ENCODE measurements around the gene ORMDL3. TPM values are rescaled to one million over a fixed set of nuclear protein-coding genes. Genes with fewer than 3 reads are reported as not detected.

ORMDL3 gene
- polyA plus RNA-seq, 4 donors, result 60.7 to 75.3 (median 72.0) TPM

DNA sequence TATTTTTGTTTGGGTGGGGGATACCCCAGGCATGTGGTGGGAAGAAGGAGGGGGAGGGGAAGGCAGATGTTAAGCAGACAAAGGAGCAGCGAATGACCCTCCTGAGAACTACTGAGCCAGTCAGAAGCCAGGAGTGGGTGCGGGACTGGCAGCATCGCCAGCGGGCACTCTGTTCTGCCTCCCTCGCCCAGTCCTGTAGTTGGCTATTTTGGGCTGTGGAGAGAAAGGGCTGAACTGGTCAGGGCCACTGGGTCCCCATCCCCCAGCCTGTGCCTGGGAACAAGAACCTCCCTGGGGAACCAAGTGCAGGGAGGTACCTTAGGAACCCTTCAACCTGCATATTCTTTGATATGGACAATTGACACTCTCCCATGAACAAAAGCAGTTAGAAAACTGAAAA, 6.5 kb upstream of the ORMDL3 start:
- DNase-seq (no peak), FAIRE-seq (no peak)
- H3K4me1 ChIP-seq (ENCODE audit: control insufficient read depth in 3 of 3, insufficient read depth in 2 of 3, low read depth in 1 of 3, low read length in 2 of 3), result peaks cover 0 to 2% (median 0%) of the 10 kb centered on the region in 3 donors
- no peak overlapping the region for H3K27ac ChIP-seq (ENCODE audit: low read depth in 1 of 3, low read length in 2 of 3)
- no peaks in the 10 kb centered on the region for H3K27me3 ChIP-seq (ENCODE audit: control insufficient read depth in 3 of 3, insufficient read depth in 3 of 3, low read length in 3 of 3)
- no peak overlapping the region for H3K4me3 ChIP-seq (ENCODE audit: low read depth in 1 of 3, low read length in 3 of 3)
- peaks cover 0 to 2% (median 0%) of the 10 kb centered on the region in 3 donors for H3K36me3 ChIP-seq (ENCODE audit: control insufficient read depth in 3 of 3, insufficient read depth in 2 of 3, low read depth in 1 of 3, low read length in 3 of 3)
- 85 to 95% (median 87%) methylated on average over 5 of the region's 5 CpGs for WGBS, 3 donors
- no peaks in the 10 kb centered on the region for H3K9me3 ChIP-seq (ENCODE audit: control insufficient read depth in 2 of 2, insufficient read depth in 1 of 2, low read depth in 1 of 2, low read length in 1 of 2)

DNA sequence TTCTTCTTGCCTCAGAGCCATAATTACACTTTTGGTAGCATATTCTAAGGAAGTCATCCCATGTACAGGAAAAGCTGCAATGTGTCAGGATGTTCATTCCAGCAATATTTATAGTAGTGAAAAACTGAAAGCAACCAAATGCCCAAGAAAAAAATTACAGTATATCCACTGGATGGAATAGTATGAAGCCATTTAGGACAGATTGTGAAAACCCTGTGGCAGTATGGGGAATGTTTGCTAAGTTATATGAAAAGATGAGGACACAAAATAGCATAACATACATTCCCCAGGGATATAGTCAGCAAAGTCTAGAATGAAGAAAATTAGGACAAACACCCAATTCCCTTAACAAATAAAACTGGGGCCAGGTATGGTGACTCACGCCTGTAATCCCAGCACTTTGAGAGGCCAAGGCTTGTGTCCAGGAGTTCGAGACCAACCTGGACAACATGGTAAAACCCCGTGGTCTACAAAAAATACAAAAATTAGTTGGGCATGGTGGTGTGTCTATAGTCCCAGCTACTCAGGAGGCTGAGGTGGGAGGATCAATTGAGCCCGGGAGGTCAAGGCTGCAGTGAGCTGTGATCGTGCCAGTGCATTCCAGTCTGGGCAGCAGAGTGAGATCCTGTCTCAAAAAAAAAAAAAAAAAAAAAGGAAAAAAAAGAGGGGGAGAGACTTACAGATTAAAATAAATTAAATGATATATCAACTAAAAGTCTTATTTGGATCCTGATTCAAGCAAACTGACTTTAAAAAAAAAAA, 2.4 kb upstream of the ORMDL3 start:
- Histone ChIP-seq H3K27ac (ENCODE audit: low read depth in 1 of 3, low read length in 2 of 3) (peak overlapping the region in 2 of 3 donors; percentile 32 to 44), H3K27me3 (ENCODE audit: control insufficient read depth in 3 of 3, insufficient read depth in 3 of 3, low read length in 3 of 3) (no peaks in the 10 kb centered on the region)

DNA sequence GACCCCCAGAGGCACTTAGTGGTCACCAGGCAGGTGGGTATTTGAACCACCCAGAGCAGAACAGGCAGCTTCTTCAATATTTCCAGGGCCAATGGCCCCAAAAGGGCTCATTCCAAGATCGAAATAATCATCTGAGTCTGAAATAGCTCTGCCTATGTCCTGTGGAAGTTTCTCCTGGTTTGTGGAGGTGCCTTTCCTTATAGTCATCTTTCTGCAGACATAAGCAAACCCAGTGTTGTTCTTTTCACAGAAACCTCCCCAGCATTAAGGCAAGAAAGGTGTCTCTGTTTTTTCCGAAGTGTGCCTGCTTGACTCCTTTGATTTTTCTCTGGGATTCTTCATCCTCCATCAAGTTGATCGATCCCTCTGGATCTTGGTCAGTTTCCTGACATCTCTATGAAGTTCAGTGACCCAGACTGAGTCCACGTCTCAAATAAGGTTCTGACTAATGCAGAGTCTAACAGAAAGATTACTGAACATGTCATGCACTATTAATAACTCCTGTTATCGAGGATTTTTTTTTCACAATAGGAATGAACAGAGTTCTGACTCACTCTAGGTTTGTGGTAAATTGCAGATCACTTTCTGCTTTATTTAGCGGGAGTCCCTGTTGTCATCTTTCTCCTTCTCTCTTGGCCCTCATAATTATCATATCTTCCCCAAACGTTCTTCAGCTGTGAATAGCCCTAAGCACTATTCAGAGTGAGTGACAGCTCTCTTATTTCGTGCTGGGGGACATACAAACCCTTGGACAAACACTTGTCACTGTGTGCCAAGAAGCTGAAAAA, 1.7 kb upstream of the ORMDL3 start:
- WGBS, 3 donors, result 51 to 59% (median 54%) methylated on average over 8 of the region's 8 CpGs
- no peaks in the 10 kb centered on the region for H3K27me3 ChIP-seq (ENCODE audit: control insufficient read depth in 3 of 3, insufficient read depth in 3 of 3, low read length in 3 of 3)
- H3K4me1 ChIP-seq (ENCODE audit: control insufficient read depth in 3 of 3, insufficient read depth in 2 of 3, low read depth in 1 of 3, low read length in 2 of 3), result peaks cover 3 to 35% (median 9%) of the 10 kb centered on the region in 3 donors
- H3K9me3 ChIP-seq (ENCODE audit: control insufficient read depth in 2 of 2, insufficient read depth in 1 of 2, low read depth in 1 of 2, low read length in 1 of 2), result no peaks in the 10 kb centered on the region
- H3K4me3 ChIP-seq (ENCODE audit: low read depth in 1 of 3, low read length in 3 of 3), result no peak overlapping the region
- H3K27ac ChIP-seq (ENCODE audit: low read depth in 1 of 3, low read length in 2 of 3), result peak overlapping the region; percentile 89 to 98 (median 89)
- peaks cover 0 to 16% (median 0%) of the 10 kb centered on the region in 3 donors for H3K36me3 ChIP-seq (ENCODE audit: control insufficient read depth in 3 of 3, insufficient read depth in 2 of 3, low read depth in 1 of 3, low read length in 3 of 3)
- no peak for FAIRE-seq
- peak in 1 of 2 donors; percentile 63 for DNase-seq

More for the DNA sequence above, 2.4 kb upstream of the ORMDL3 start:
- WGBS, 3 donors, result 94% methylated on average over 5 of the region's 5 CpGs
- H3K4me3 ChIP-seq (ENCODE audit: low read depth in 1 of 3, low read length in 3 of 3), result no peak overlapping the region
- no peaks in the 10 kb centered on the region for H3K9me3 ChIP-seq (ENCODE audit: control insufficient read depth in 2 of 2, insufficient read depth in 1 of 2, low read depth in 1 of 2, low read length in 1 of 2)
- no peak for FAIRE-seq
- peaks cover 3 to 28% (median 7%) of the 10 kb centered on the region in 3 donors for H3K4me1 ChIP-seq (ENCODE audit: control insufficient read depth in 3 of 3, insufficient read depth in 2 of 3, low read depth in 1 of 3, low read length in 2 of 3)
- H3K36me3 ChIP-seq (ENCODE audit: control insufficient read depth in 3 of 3, insufficient read depth in 2 of 3, low read depth in 1 of 3, low read length in 3 of 3), result peaks cover 0 to 10% (median 0%) of the 10 kb centered on the region in 3 donors
- DNase-seq, result no peak

DNA sequence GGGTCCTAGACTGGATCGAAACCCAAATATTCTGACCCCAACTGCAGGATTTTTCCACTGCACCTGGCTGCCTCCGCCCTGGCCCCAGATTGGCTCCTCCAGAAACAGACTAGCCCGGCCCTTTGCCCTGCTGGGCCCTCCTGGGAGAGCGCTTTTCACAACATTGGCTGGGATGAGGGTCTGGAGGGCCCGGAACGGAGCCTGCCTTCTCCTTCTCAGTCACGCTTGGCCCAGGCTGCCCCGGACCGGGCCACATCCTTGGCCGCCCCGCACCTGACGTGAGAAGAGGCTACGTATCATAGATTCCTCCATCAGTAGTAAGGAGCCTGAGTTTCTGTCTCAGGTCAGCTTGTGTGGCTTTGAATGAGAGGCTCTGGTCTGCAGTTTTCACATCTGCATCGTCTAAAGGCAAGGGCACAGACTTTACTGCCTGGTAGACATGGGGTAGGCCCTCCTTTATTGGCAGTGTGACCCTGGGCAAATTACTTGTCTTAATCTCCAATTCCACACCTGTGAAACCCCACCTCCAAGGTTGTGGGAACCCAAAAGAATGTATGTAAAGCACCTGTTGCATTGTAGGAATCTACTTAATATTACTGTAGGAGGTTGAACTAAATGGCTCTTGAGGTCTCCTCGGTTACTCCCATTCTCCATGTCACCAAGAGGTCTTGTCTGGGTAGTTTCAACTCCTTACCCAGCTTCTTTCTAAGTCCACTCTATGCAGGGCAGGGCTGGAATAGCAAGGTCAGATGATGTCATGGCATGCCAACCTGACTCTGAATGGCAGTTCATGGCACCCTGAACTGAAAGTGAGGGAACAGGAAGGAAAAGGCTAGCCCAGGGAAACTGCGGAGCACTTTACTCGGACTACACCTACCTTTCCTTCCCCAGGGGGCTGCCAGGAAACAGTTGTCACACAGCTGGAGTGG, 792 bp upstream of the ORMDL3 start:
- H3K27me3 ChIP-seq (ENCODE audit: control insufficient read depth in 3 of 3, insufficient read depth in 3 of 3, low read length in 3 of 3), result no peaks in the 10 kb centered on the region
- FAIRE-seq, result no peak
- H3K4me3 ChIP-seq (ENCODE audit: low read depth in 1 of 3, low read length in 3 of 3), result peak overlapping the region; percentile 38 to 93 (median 89)
- H3K27ac ChIP-seq (ENCODE audit: low read depth in 1 of 3, low read length in 2 of 3), result peak overlapping the region; percentile 89 to 98 (median 89)
- H3K9me3 ChIP-seq (ENCODE audit: control insufficient read depth in 2 of 2, insufficient read depth in 1 of 2, low read depth in 1 of 2, low read length in 1 of 2), result no peaks in the 10 kb centered on the region
- 15 to 30% (median 23%) methylated on average over 17 of the region's 17 CpGs for WGBS, 3 donors
- DNase-seq, result peak; percentile 58 to 78
- peaks cover 3 to 43% (median 9%) of the 10 kb centered on the region in 3 donors for H3K4me1 ChIP-seq (ENCODE audit: control insufficient read depth in 3 of 3, insufficient read depth in 2 of 3, low read depth in 1 of 3, low read length in 2 of 3)
- peaks cover 0 to 25% (median 5%) of the 10 kb centered on the region in 3 donors for H3K36me3 ChIP-seq (ENCODE audit: control insufficient read depth in 3 of 3, insufficient read depth in 2 of 3, low read depth in 1 of 3, low read length in 3 of 3)

DNA sequence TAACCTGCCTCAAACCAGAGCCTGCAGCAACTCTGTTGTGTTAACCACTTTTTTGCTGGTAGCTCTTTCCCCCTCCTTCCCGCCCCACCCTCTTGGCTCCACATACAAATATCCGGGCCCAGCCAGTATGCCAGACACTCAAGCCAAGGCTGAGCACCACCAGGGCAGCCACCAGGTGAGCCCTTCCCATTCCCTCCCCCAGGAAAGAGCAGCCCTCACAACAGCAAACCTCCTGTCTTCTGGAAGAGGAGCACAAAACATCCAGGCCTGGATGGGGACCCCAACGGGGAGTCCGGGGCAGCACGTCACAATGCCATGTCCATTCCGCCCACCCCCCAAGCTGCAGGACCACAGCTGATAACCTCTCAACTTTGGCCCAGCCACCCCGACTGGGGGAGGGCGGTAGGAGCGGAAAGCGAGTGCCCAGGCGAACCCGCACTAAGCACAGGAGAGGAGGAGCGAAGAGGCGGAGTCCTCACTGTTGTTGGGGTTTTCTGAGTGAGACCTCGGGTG, 757 bp downstream of the ORMDL3 start:
- H3K27ac ChIP-seq (ENCODE audit: low read depth in 1 of 3, low read length in 2 of 3), result peak overlapping the region; percentile 89 to 91 (median 89)
- 0 to 1% (median 1%) methylated on average over 12 to 15 of the region's 15 CpGs for WGBS, 3 donors
- DNase-seq, result peak; percentile 59 to 79
- H3K36me3 ChIP-seq (ENCODE audit: control insufficient read depth in 3 of 3, insufficient read depth in 2 of 3, low read depth in 1 of 3, low read length in 3 of 3), result peaks cover 4 to 40% (median 17%) of the 10 kb centered on the region in 3 donors
- no peaks in the 10 kb centered on the region for H3K9me3 ChIP-seq (ENCODE audit: control insufficient read depth in 2 of 2, insufficient read depth in 1 of 2, low read depth in 1 of 2, low read length in 1 of 2)
- peaks cover 3 to 55% (median 9%) of the 10 kb centered on the region in 3 donors for H3K4me1 ChIP-seq (ENCODE audit: control insufficient read depth in 3 of 3, insufficient read depth in 2 of 3, low read depth in 1 of 3, low read length in 2 of 3)
- FAIRE-seq, result no peak
- no peaks in the 10 kb centered on the region for H3K27me3 ChIP-seq (ENCODE audit: control insufficient read depth in 3 of 3, insufficient read depth in 3 of 3, low read length in 3 of 3)
- peak overlapping the region; percentile 87 to 93 (median 89) for H3K4me3 ChIP-seq (ENCODE audit: low read depth in 1 of 3, low read length in 3 of 3)

DNA sequence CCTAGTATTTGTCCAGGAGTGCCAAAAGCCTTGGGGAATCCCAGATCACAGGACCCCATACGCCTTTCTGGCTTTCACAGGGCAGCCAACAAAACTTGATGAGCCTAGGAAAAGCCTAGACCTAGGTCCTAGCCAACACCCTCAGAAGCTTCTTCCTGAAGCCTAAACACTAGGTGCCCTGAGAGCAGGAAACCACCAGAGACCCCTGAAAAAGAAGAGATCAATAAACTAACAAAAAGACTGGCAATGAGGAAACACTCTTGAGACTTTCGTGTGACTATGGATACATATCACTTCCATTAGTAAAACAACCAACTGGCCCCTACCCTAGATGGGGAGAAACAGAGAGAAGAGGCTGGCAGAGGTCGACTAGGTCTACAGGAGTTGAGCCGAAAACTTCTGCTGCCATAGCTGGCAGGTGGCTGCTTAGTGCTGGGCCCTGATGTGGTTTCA, 1.2 kb downstream of the ORMDL3 start:
- FAIRE-seq (no peak), DNase-seq (no peak)
- Histone ChIP-seq H3K27me3 (ENCODE audit: control insufficient read depth in 3 of 3, insufficient read depth in 3 of 3, low read length in 3 of 3) (no peaks in the 10 kb centered on the region), H3K4me3 (ENCODE audit: low read depth in 1 of 3, low read length in 3 of 3) (peak overlapping the region; percentile 87 to 93 (median 89)), H3K9me3 (ENCODE audit: control insufficient read depth in 2 of 2, insufficient read depth in 1 of 2, low read depth in 1 of 2, low read length in 1 of 2) (no peaks in the 10 kb centered on the region), H3K36me3 (ENCODE audit: control insufficient read depth in 3 of 3, insufficient read depth in 2 of 3, low read depth in 1 of 3, low read length in 3 of 3) (peaks cover 4 to 45% (median 18%) of the 10 kb centered on the region in 3 donors), H3K27ac (ENCODE audit: low read depth in 1 of 3, low read length in 2 of 3) (peak overlapping the region; percentile 89 to 91 (median 89)), H3K4me1 (ENCODE audit: control insufficient read depth in 3 of 3, insufficient read depth in 2 of 3, low read depth in 1 of 3, low read length in 2 of 3) (peaks cover 3 to 59% (median 9%) of the 10 kb centered on the region in 3 donors)
- 12 to 28% (median 13%) methylated on average over 4 of the region's 4 CpGs for WGBS, 3 donors

DNA sequence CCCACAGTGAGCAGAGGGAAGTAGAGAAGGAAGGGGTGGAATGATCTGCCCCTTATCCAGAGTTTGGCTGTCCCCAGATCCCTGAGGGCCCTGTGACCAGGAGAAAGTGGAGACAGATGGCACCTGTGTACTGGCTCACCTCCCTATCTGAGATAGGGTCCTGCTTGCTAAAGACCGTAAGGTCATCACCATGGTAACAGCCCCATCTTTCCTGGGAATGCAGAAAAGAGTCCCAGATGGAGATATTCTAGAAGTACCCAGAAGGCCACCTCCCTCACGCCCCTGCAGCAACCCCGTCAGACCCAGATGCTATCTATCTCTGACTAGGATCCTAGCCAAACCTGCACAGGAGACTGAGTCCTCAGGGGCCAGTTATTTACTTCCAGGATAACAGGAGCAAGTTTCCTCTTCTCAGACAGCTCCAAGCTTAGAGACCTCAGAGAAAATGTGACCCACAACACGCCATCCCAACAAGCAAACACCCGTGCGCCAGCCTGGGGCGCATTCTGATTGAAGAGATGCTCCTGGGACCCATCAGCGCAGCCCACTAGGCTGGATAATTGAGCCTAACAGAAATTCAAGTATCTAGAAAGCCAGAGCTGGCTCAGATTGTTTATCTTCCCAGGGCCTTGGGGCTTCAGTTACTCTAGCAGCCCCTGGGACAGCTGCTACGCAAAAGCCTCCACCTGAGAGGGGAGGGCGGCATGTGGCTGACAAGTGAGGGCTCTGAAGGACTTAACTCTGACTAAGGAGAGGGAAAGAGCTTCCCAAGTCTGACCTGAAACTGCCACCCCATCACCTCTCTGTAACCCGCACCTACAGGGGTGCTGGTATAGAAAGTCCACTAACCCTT, 1.9 kb downstream of the ORMDL3 start:
- Histone ChIP-seq H3K9me3 (ENCODE audit: control insufficient read depth in 2 of 2, insufficient read depth in 1 of 2, low read depth in 1 of 2, low read length in 1 of 2) (no peaks in the 10 kb centered on the region), H3K4me1 (ENCODE audit: control insufficient read depth in 3 of 3, insufficient read depth in 2 of 3, low read depth in 1 of 3, low read length in 2 of 3) (peaks cover 3 to 66% (median 12%) of the 10 kb centered on the region in 3 donors), H3K4me3 (ENCODE audit: low read depth in 1 of 3, low read length in 3 of 3) (peak overlapping the region in 2 of 3 donors; percentile 89 to 93), H3K27ac (ENCODE audit: low read depth in 1 of 3, low read length in 2 of 3) (peak overlapping the region; percentile 5 to 89 (median 89)), H3K27me3 (ENCODE audit: control insufficient read depth in 3 of 3, insufficient read depth in 3 of 3, low read length in 3 of 3) (no peaks in the 10 kb centered on the region), H3K36me3 (ENCODE audit: control insufficient read depth in 3 of 3, insufficient read depth in 2 of 3, low read depth in 1 of 3, low read length in 3 of 3) (peaks cover 4 to 52% (median 18%) of the 10 kb centered on the region in 3 donors)
- 68 to 74% (median 72%) methylated on average over 11 of the region's 11 CpGs for WGBS, 3 donors
- no peak for DNase-seq
- no peak for FAIRE-seq
